ENCODE results near the gene BEAN1. TPM values are rescaled to one million over a fixed set of nuclear protein-coding genes. Genes with fewer than 3 reads are reported as not detected.

BEAN1 gene
- total and polyA plus RNA-seq, 5 donors from 2014 or later, result 0.07 to 0.17 TPM; not detected in 3

DNA sequence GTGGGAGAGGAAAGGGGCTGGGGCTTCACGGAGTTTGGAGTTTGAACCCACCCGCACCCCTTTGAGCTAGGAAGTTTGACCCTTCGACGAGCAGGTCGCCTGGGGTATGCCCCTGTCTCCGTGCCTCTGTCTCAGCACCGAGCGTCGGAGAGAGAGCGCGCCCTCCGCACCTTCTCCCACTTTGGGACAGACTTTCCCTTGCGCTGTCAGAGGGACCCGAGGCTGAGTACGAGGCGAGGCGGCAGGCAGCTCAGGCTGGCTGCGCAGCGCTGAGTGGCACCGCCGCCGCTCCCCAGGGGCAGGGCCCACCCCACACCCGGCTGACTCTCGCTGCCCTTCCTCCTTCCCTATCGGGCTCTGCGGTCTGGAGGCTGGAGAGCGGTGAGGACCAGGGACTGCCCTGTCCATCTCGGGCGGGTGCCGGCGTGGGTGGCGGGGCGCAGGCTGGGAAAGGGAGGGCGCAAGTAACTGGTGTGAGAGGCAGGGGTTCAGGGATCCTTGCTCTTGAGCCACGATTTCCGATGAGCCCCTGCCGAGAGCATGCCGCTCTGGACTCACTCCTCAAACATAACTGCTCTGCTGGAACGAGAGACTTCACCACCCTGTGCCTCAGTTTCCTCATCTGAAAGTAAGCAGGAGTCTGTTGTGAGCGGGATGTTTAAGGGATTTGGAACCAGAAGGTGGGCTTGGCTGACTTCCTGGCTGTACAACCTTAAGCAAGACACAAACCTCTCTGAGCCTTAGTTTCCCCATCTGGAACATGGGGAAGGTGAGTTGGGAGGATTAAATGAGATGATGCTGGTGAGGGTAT is 981 bp downstream of the BEAN1 start:
- H3K9me3 ChIP-seq (ENCODE audit: control insufficient read depth in 2 of 2, low read length in 2 of 2), result no peaks in the 10 kb centered on the region
- peaks cover 9% of the 10 kb centered on the region for H3K4me1 ChIP-seq (ENCODE audit: control insufficient read depth, insufficient read depth, low read length, poor library complexity, severe bottlenecking)
- H3K36me3 ChIP-seq (ENCODE audit: control insufficient read depth, insufficient read depth, low read length), result no peaks in the 10 kb centered on the region
- Mint-ChIP-seq H3K27ac (no peak overlapping the region), H3K4me3 (peak overlapping the region; percentile 46 to 70 (median 52)), H3K9me3 (peaks cover 0 to 2% (median under 1%) of the 10 kb centered on the region in 7 donors), H3K36me3 (no peaks in the 10 kb centered on the region), H3K27me3 (peaks cover 82% of the 10 kb centered on the region), H3K4me1 (peaks cover 0 to 18% (median 3%) of the 10 kb centered on the region in 4 donors)
- ATAC-seq (ENCODE audit: low read depth in 2 of 2), result no peak
- no peak overlapping the region for H3K27ac ChIP-seq (ENCODE audit: insufficient read depth, low read length, poor library complexity, severe bottlenecking)
- H3K4me3 ChIP-seq (ENCODE audit: low read depth, low read length), result no peak overlapping the region
- no peak for DNase-seq
- peaks cover 43% of the 10 kb centered on the region for H3K27me3 ChIP-seq (ENCODE audit: control insufficient read depth, insufficient read depth, low read length)

- peaks cover 37% of the 10 kb centered on the region for H3K27me3 ChIP-seq (ENCODE audit: control insufficient read depth, insufficient read depth, low read length)
- peak overlapping the region in 3 of 4 donors; percentile 46 to 75 (median 55) for H3K4me3 Mint-ChIP-seq
- no peak for ATAC-seq (ENCODE audit: low read depth in 2 of 2)
- no peaks in the 10 kb centered on the region for H3K36me3 Mint-ChIP-seq
- no peak for DNase-seq
- no peaks in the 10 kb centered on the region for H3K36me3 ChIP-seq (ENCODE audit: control insufficient read depth, insufficient read depth, low read length)
- no peak overlapping the region for H3K27ac Mint-ChIP-seq
- H3K27me3 Mint-ChIP-seq, result peaks cover 82% of the 10 kb centered on the region
- peaks cover 9% of the 10 kb centered on the region for H3K4me1 ChIP-seq (ENCODE audit: control insufficient read depth, insufficient read depth, low read length, poor library complexity, severe bottlenecking)
- H3K27ac ChIP-seq (ENCODE audit: insufficient read depth, low read length, poor library complexity, severe bottlenecking), result no peak overlapping the region
- peaks cover 0 to 3% (median 0%) of the 10 kb centered on the region in 7 donors for H3K9me3 Mint-ChIP-seq
- H3K9me3 ChIP-seq (ENCODE audit: control insufficient read depth in 2 of 2, low read length in 2 of 2), result no peaks in the 10 kb centered on the region
- peaks cover 0 to 18% (median 3%) of the 10 kb centered on the region in 4 donors for H3K4me1 Mint-ChIP-seq
- H3K4me3 ChIP-seq (ENCODE audit: low read depth, low read length), result no peak overlapping the region
These were observed 1.7 kb downstream of the BEAN1 start for GRCh38 chr16:66428682-66429251.

- H3K27ac Mint-ChIP-seq, result no peak overlapping the region
- no peaks in the 10 kb centered on the region for H3K9me3 ChIP-seq (ENCODE audit: control insufficient read depth in 2 of 2, low read length in 2 of 2)
- peak overlapping the region in 1 of 4 donors; percentile 21 for H3K4me3 Mint-ChIP-seq
- H3K4me1 ChIP-seq (ENCODE audit: control insufficient read depth, insufficient read depth, low read length, poor library complexity, severe bottlenecking), result peaks cover 9% of the 10 kb centered on the region
- no peak overlapping the region for H3K4me3 ChIP-seq (ENCODE audit: low read depth, low read length)
- no peak overlapping the region for H3K27ac ChIP-seq (ENCODE audit: insufficient read depth, low read length, poor library complexity, severe bottlenecking)
- no peaks in the 10 kb centered on the region for H3K36me3 ChIP-seq (ENCODE audit: control insufficient read depth, insufficient read depth, low read length)
- H3K4me1 Mint-ChIP-seq, result peaks cover 0 to 18% (median 3%) of the 10 kb centered on the region in 4 donors
- peaks cover 35% of the 10 kb centered on the region for H3K27me3 ChIP-seq (ENCODE audit: control insufficient read depth, insufficient read depth, low read length)
- DNase-seq (no peak), ATAC-seq (ENCODE audit: low read depth in 2 of 2) (peak in 1 of 2 donors; percentile 11)
- H3K36me3 Mint-ChIP-seq, result no peaks in the 10 kb centered on the region
- peaks cover 75% of the 10 kb centered on the region for H3K27me3 Mint-ChIP-seq
- H3K9me3 Mint-ChIP-seq, result peaks cover 0 to 3% (median 0%) of the 10 kb centered on the region in 7 donors
These were observed 2.3 kb downstream of the BEAN1 start for GRCh38 chr16:66429290-66429962.

GRCh38 chr16:66430214-66430613 is 3.1 kb downstream of the BEAN1 start:
- DNase-seq (no peak), ATAC-seq (ENCODE audit: low read depth in 2 of 2) (no peak)
- H3K27ac Mint-ChIP-seq, result no peak overlapping the region
- Histone ChIP-seq H3K4me1 (ENCODE audit: control insufficient read depth, insufficient read depth, low read length, poor library complexity, severe bottlenecking) (peaks cover 9% of the 10 kb centered on the region), H3K27me3 (ENCODE audit: control insufficient read depth, insufficient read depth, low read length) (peaks cover 33% of the 10 kb centered on the region), H3K9me3 (ENCODE audit: control insufficient read depth in 2 of 2, low read length in 2 of 2) (no peaks in the 10 kb centered on the region), H3K36me3 (ENCODE audit: control insufficient read depth, insufficient read depth, low read length) (no peaks in the 10 kb centered on the region), H3K27ac (ENCODE audit: insufficient read depth, low read length, poor library complexity, severe bottlenecking) (no peak overlapping the region), H3K4me3 (ENCODE audit: low read depth, low read length) (no peak overlapping the region)
- no peak overlapping the region for H3K4me3 Mint-ChIP-seq
- no peaks in the 10 kb centered on the region for H3K36me3 Mint-ChIP-seq
- peaks cover 67% of the 10 kb centered on the region for H3K27me3 Mint-ChIP-seq
- peaks cover 0 to 18% (median 3%) of the 10 kb centered on the region in 4 donors for H3K4me1 Mint-ChIP-seq
- peaks cover 0 to 3% (median 0%) of the 10 kb centered on the region in 7 donors for H3K9me3 Mint-ChIP-seq

- H3K27ac ChIP-seq (ENCODE audit: insufficient read depth, low read length, poor library complexity, severe bottlenecking), result no peak overlapping the region
- peaks cover 31% of the 10 kb centered on the region for H3K27me3 ChIP-seq (ENCODE audit: control insufficient read depth, insufficient read depth, low read length)
- DNase-seq, result no peak
- no peaks in the 10 kb centered on the region for H3K9me3 ChIP-seq (ENCODE audit: control insufficient read depth in 2 of 2, low read length in 2 of 2)
- H3K4me1 Mint-ChIP-seq, result peaks cover 0 to 16% (median 3%) of the 10 kb centered on the region in 4 donors
- no peak overlapping the region for H3K4me3 ChIP-seq (ENCODE audit: low read depth, low read length)
- H3K27me3 Mint-ChIP-seq, result peaks cover 62% of the 10 kb centered on the region
- no peak overlapping the region for H3K4me3 Mint-ChIP-seq
- H3K27ac Mint-ChIP-seq, result no peak overlapping the region
- no peaks in the 10 kb centered on the region for H3K36me3 ChIP-seq (ENCODE audit: control insufficient read depth, insufficient read depth, low read length)
- H3K9me3 Mint-ChIP-seq, result peaks cover 0 to 3% (median 0%) of the 10 kb centered on the region in 7 donors
- ATAC-seq (ENCODE audit: low read depth in 2 of 2), result no peak
- H3K36me3 Mint-ChIP-seq, result no peaks in the 10 kb centered on the region
- peaks cover 9% of the 10 kb centered on the region for H3K4me1 ChIP-seq (ENCODE audit: control insufficient read depth, insufficient read depth, low read length, poor library complexity, severe bottlenecking)
These were observed 4.7 kb downstream of the BEAN1 start for GRCh38 chr16:66431760-66432159.

DNA sequence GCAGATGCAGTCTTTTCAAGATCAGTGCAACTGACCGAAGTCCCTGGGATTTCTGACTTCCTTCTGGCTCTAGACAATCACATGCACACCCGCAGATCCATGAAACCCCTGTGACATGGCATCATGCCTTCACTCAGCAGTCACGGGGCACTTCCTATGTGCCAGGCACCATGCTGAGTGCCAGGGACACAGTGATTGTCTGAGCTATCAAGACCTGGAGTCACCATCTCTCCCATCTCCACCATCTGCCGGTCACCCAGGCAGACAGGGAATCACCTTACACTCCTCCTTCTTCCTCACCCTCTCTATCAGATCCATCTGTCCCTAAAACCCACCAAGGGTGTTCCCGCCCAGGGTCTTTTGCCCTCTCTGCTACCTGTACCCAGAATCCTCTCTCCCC is 5.3 kb downstream of the BEAN1 start:
- H3K4me3 ChIP-seq (ENCODE audit: low read depth, low read length), result no peak overlapping the region
- Mint-ChIP-seq H3K36me3 (no peaks in the 10 kb centered on the region), H3K9me3 (peaks cover 0 to 3% (median 0%) of the 10 kb centered on the region in 7 donors), H3K4me3 (no peak overlapping the region), H3K4me1 (peaks cover 0 to 16% (median 3%) of the 10 kb centered on the region in 4 donors), H3K27ac (no peak overlapping the region), H3K27me3 (peaks cover 67% of the 10 kb centered on the region)
- H3K9me3 ChIP-seq (ENCODE audit: control insufficient read depth in 2 of 2, low read length in 2 of 2), result no peaks in the 10 kb centered on the region
- no peak overlapping the region for H3K27ac ChIP-seq (ENCODE audit: insufficient read depth, low read length, poor library complexity, severe bottlenecking)
- H3K4me1 ChIP-seq (ENCODE audit: control insufficient read depth, insufficient read depth, low read length, poor library complexity, severe bottlenecking), result peaks cover 8% of the 10 kb centered on the region
- DNase-seq (no peak), ATAC-seq (ENCODE audit: low read depth in 2 of 2) (no peak)
- H3K27me3 ChIP-seq (ENCODE audit: control insufficient read depth, insufficient read depth, low read length), result peaks cover 31% of the 10 kb centered on the region
- H3K36me3 ChIP-seq (ENCODE audit: control insufficient read depth, insufficient read depth, low read length), result no peaks in the 10 kb centered on the region

GRCh38 chr16:66434619-66435430 is 7.7 kb downstream of the BEAN1 start:
- Mint-ChIP-seq H3K27ac (no peak overlapping the region), H3K4me1 (peaks cover 0 to 5% (median 0%) of the 10 kb centered on the region in 4 donors), H3K9me3 (peaks cover 0 to 3% (median 0%) of the 10 kb centered on the region in 7 donors), H3K4me3 (no peak overlapping the region), H3K36me3 (no peaks in the 10 kb centered on the region), H3K27me3 (peaks cover 57% of the 10 kb centered on the region)
- Histone ChIP-seq H3K36me3 (ENCODE audit: control insufficient read depth, insufficient read depth, low read length) (no peaks in the 10 kb centered on the region), H3K27me3 (ENCODE audit: control insufficient read depth, insufficient read depth, low read length) (peaks cover 14% of the 10 kb centered on the region), H3K4me3 (ENCODE audit: low read depth, low read length) (no peak overlapping the region), H3K9me3 (ENCODE audit: control insufficient read depth in 2 of 2, low read length in 2 of 2) (no peaks in the 10 kb centered on the region), H3K4me1 (ENCODE audit: control insufficient read depth, insufficient read depth, low read length, poor library complexity, severe bottlenecking) (no peaks in the 10 kb centered on the region), H3K27ac (ENCODE audit: insufficient read depth, low read length, poor library complexity, severe bottlenecking) (no peak overlapping the region)
- ATAC-seq (ENCODE audit: low read depth in 2 of 2) (no peak), DNase-seq (no peak)
